Astrocyte (in vitro differentiated cells and primary cell): ENCODE measurements around the gene SCUBE1. TPM values are rescaled to one million over a fixed set of nuclear protein-coding genes. Genes with fewer than 3 reads are reported as not detected.

ENCODE experiments used
- DNase-seq: peaks from one replicate; pipeline ENCODE4 v3.0.0-alpha.2; 2010; ENCODE audit warnings: low read depth
- FAIRE-seq: peaks from 2 replicates; lab custom pipeline; 2011; peaks lifted over from hg19 to GRCh38; lab: Jason Lieb, UNC
- H2AFZ ChIP-seq: 2 replicates; pipeline ENCODE4 v1.6.0; 2012; ENCODE audit warnings: low read depth, low read length, inconsistent platforms
- H3K27ac ChIP-seq: 2 replicates; pipeline ENCODE4 v1.5.1; 2011; ENCODE audit warnings: low read depth, low read length, inconsistent platforms
- H3K27me3 ChIP-seq: 2 replicates; pipeline ENCODE4 v1.6.0; 2011; ENCODE audit warnings: low read length, inconsistent platforms; ENCODE audit not compliant: insufficient read depth
- H3K36me3 ChIP-seq: 2 replicates; pipeline ENCODE4 v1.5.1; 2011; ENCODE audit warnings: low read length, inconsistent platforms; ENCODE audit not compliant: insufficient read depth
- H3K4me1 ChIP-seq: 2 replicates; pipeline ENCODE4 v1.5.1; 2011; ENCODE audit warnings: low read length, inconsistent platforms; ENCODE audit not compliant: insufficient read depth
- H3K4me2 ChIP-seq: 2 replicates; pipeline ENCODE4 v1.6.0; 2012; ENCODE audit warnings: low read length, inconsistent platforms
- H3K4me3 ChIP-seq: 2 replicates; pipeline ENCODE4 v1.5.1; 2011; ENCODE audit warnings: low read depth, mild to moderate bottlenecking, low read length, inconsistent platforms; ENCODE audit not compliant: insufficient read depth
- H3K79me2 ChIP-seq: 2 replicates; pipeline ENCODE4 v1.6.0; 2012; ENCODE audit warnings: mild to moderate bottlenecking, low read length, inconsistent platforms; ENCODE audit not compliant: insufficient read depth
- H3K9ac ChIP-seq: 2 replicates; pipeline ENCODE4 v1.6.0; 2012; ENCODE audit warnings: mild to moderate bottlenecking, low read length, inconsistent platforms
- H3K9me3 ChIP-seq: 2 replicates; pipeline ENCODE4 v1.5.1; 2012; ENCODE audit warnings: low read depth, mild to moderate bottlenecking, low read length, inconsistent platforms; ENCODE audit not compliant: insufficient read depth
- H4K20me1 ChIP-seq: 2 replicates; pipeline ENCODE4 v1.6.0; 2012; ENCODE audit warnings: low read length, inconsistent platforms; ENCODE audit not compliant: insufficient read depth
- H3K27ac Mint-ChIP-seq: one replicate; pipeline ENCODE4 v1.8.0; 2021; ENCODE audit warnings: mild to moderate bottlenecking, mixed read lengths; ENCODE audit not compliant: unreplicated experiment
- H3K27me3 Mint-ChIP-seq: one replicate; pipeline ENCODE4 v1.8.0; 2021; ENCODE audit warnings: low read depth, mixed read lengths; ENCODE audit not compliant: unreplicated experiment
- H3K36me3 Mint-ChIP-seq: one replicate; pipeline ENCODE4 v1.8.0; 2021; ENCODE audit warnings: low read depth, mixed read lengths; ENCODE audit not compliant: unreplicated experiment
- H3K4me1 Mint-ChIP-seq: one replicate; pipeline ENCODE4 v1.8.0; 2021; ENCODE audit warnings: low read depth, mixed read lengths; ENCODE audit not compliant: unreplicated experiment
- H3K4me3 Mint-ChIP-seq: one replicate; pipeline ENCODE4 v1.8.0; 2021; ENCODE audit warnings: mild to moderate bottlenecking, moderate library complexity, mixed read lengths; ENCODE audit not compliant: unreplicated experiment
- H3K9me3 Mint-ChIP-seq: one replicate; pipeline ENCODE4 v1.8.0; 2021; ENCODE audit warnings: mild to moderate bottlenecking, mixed read lengths; ENCODE audit not compliant: unreplicated experiment
- EZH2 ChIP-seq: IDR thresholded peaks from 2 replicates; pipeline ENCODE4 v1.6.1; 2012; ENCODE audit warnings: mild to moderate bottlenecking, low read length, inconsistent platforms; ENCODE audit not compliant: insufficient read depth
- total RNA-seq: library from RNA; stranded (reverse); gene quantifications from 2 replicates; pipeline ENCODE4 v1.2.1, GENCODE V29; 2021
- TF ChIP-seq, protein P1 (sequence below): IDR thresholded peaks from 2 replicates; pipeline ENCODE4 v1.5.1; 2011; ENCODE audit warnings: low read depth, mild to moderate bottlenecking, inconsistent platforms, low read length, moderate library complexity; ENCODE audit not compliant: insufficient read depth

Gene SCUBE1
- total RNA-seq, 1 donor from 2014 or later: 0.07 TPM

GRCh38 chr22:43207386-43207785 lies 135.8 kb downstream of the SCUBE1 start:
- Histone ChIP-seq H3K9ac (no peak overlapping the region), H3K79me2 (no peaks in the 10 kb centered on the region), H3K27ac (no peak overlapping the region), H3K4me3 (no peak overlapping the region), H2AFZ (no peak overlapping the region), H3K27me3 (no peaks in the 10 kb centered on the region), H3K9me3 (no peaks in the 10 kb centered on the region), H3K4me2 (no peak overlapping the region), H3K36me3 (no peaks in the 10 kb centered on the region), H4K20me1 (no peaks in the 10 kb centered on the region), H3K4me1 (no peaks in the 10 kb centered on the region)
- TF ChIP-seq, protein P1, sequence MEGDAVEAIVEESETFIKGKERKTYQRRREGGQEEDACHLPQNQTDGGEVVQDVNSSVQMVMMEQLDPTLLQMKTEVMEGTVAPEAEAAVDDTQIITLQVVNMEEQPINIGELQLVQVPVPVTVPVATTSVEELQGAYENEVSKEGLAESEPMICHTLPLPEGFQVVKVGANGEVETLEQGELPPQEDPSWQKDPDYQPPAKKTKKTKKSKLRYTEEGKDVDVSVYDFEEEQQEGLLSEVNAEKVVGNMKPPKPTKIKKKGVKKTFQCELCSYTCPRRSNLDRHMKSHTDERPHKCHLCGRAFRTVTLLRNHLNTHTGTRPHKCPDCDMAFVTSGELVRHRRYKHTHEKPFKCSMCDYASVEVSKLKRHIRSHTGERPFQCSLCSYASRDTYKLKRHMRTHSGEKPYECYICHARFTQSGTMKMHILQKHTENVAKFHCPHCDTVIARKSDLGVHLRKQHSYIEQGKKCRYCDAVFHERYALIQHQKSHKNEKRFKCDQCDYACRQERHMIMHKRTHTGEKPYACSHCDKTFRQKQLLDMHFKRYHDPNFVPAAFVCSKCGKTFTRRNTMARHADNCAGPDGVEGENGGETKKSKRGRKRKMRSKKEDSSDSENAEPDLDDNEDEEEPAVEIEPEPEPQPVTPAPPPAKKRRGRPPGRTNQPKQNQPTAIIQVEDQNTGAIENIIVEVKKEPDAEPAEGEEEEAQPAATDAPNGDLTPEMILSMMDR: no peak
- TF ChIP-seq EZH2: no peak
- H3K27me3 Mint-ChIP-seq: peaks cover 23% of the 10 kb centered on the region
- peaks cover 1% of the 10 kb centered on the region for H3K9me3 Mint-ChIP-seq
- DNase-seq: no peak
- no peak overlapping the region for H3K27ac Mint-ChIP-seq
- no peaks in the 10 kb centered on the region for H3K36me3 Mint-ChIP-seq
- H3K4me3 Mint-ChIP-seq: no peak overlapping the region
- FAIRE-seq: no peak
- H3K4me1 Mint-ChIP-seq: no peaks in the 10 kb centered on the region

- no peak overlapping the region for H3K4me3 ChIP-seq
- H3K4me1 ChIP-seq: no peaks in the 10 kb centered on the region
- H4K20me1 ChIP-seq: no peaks in the 10 kb centered on the region
- no peak overlapping the region for H2AFZ ChIP-seq
- TF ChIP-seq, protein P1: no peak
- no peak for TF ChIP-seq EZH2
- no peak for FAIRE-seq
- Mint-ChIP-seq H3K27ac (no peak overlapping the region), H3K4me3 (no peak overlapping the region), H3K9me3 (peaks cover 1% of the 10 kb centered on the region), H3K36me3 (no peaks in the 10 kb centered on the region), H3K4me1 (no peaks in the 10 kb centered on the region), H3K27me3 (peaks cover 26% of the 10 kb centered on the region)
- no peaks in the 10 kb centered on the region for H3K36me3 ChIP-seq
- H3K9ac ChIP-seq: no peak overlapping the region
- no peak overlapping the region for H3K27ac ChIP-seq
- DNase-seq: no peak
- H3K27me3 ChIP-seq: no peaks in the 10 kb centered on the region
- H3K9me3 ChIP-seq: no peaks in the 10 kb centered on the region
- H3K79me2 ChIP-seq: no peaks in the 10 kb centered on the region
- no peak overlapping the region for H3K4me2 ChIP-seq
Measured at GRCh38 chr22:43206509-43207161, 136.5 kb downstream of the SCUBE1 start.

DNA sequence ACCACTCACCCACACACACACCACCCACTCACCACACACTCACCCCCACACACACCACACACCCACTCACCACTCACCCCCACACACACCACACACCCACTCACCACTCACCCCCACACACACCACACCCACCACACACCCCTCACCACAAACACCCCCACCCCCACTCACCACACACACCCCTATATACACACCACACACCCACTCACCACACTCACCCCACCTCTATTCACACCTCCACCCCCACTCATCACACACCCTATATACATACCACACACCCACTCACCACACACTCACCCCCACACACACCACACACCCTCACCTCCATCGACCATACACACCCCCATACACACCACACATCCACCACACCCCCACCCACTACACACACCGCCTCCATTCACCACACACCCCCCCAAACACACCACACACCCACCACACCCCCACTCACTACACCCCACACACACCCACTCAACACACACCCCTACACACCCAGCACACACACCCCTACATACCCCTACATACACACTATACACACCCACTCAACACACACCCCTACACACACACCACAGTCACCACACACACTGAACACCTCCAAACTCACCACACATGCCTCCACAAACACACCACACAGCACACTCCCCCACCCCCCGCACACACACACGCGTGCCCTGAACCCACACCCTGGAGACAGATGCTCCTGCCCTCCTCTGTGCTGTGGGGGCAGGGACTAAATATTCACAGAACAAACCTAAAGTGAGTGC lies 137.2 kb downstream of the SCUBE1 start:
- H3K9ac ChIP-seq: no peak overlapping the region
- no peaks in the 10 kb centered on the region for H3K4me1 ChIP-seq
- no peaks in the 10 kb centered on the region for H3K27me3 ChIP-seq
- H3K9me3 Mint-ChIP-seq: peaks cover 1% of the 10 kb centered on the region
- H3K4me3 ChIP-seq: no peak overlapping the region
- H4K20me1 ChIP-seq: no peaks in the 10 kb centered on the region
- no peaks in the 10 kb centered on the region for H3K4me1 Mint-ChIP-seq
- TF ChIP-seq EZH2: no peak
- TF ChIP-seq, protein P1: no peak
- no peak overlapping the region for H3K4me2 ChIP-seq
- no peak overlapping the region for H2AFZ ChIP-seq
- H3K27me3 Mint-ChIP-seq: peaks cover 26% of the 10 kb centered on the region
- no peaks in the 10 kb centered on the region for H3K79me2 ChIP-seq
- H3K4me3 Mint-ChIP-seq: no peak overlapping the region
- no peak for DNase-seq
- no peaks in the 10 kb centered on the region for H3K9me3 ChIP-seq
- no peak overlapping the region for H3K27ac ChIP-seq
- H3K36me3 Mint-ChIP-seq: no peaks in the 10 kb centered on the region
- no peak overlapping the region for H3K27ac Mint-ChIP-seq
- no peak for FAIRE-seq
- no peaks in the 10 kb centered on the region for H3K36me3 ChIP-seq
